ENCODE results near the gene MAB21L4. TPM values are rescaled to one million over a fixed set of nuclear protein-coding genes. Genes with fewer than 3 reads are reported as not detected.

MAB21L4 gene
- total and polyA plus RNA-seq, 2 experiments from 2014 or later: not detected

GRCh38 chr2:240861547-240861946, 34.4 kb downstream of the MAB21L4 start:
- TF ChIP-seq, protein P1, sequence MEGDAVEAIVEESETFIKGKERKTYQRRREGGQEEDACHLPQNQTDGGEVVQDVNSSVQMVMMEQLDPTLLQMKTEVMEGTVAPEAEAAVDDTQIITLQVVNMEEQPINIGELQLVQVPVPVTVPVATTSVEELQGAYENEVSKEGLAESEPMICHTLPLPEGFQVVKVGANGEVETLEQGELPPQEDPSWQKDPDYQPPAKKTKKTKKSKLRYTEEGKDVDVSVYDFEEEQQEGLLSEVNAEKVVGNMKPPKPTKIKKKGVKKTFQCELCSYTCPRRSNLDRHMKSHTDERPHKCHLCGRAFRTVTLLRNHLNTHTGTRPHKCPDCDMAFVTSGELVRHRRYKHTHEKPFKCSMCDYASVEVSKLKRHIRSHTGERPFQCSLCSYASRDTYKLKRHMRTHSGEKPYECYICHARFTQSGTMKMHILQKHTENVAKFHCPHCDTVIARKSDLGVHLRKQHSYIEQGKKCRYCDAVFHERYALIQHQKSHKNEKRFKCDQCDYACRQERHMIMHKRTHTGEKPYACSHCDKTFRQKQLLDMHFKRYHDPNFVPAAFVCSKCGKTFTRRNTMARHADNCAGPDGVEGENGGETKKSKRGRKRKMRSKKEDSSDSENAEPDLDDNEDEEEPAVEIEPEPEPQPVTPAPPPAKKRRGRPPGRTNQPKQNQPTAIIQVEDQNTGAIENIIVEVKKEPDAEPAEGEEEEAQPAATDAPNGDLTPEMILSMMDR (IDR thresholded peaks at IDR 0.05; ENCODE audit: low read depth, low read length): no peak
- H3K36me3 ChIP-seq: no peaks in the 10 kb centered on the region
- H3K4me1 ChIP-seq (ENCODE audit: low read depth): no peaks in the 10 kb centered on the region
- H3K27me3 ChIP-seq: peaks cover 4% of the 10 kb centered on the region
- no peak overlapping the region for H3K4me3 ChIP-seq
- no peak for DNase-seq (ENCODE audit: low read depth in 1 of 2, low spot score in 1 of 2)
- H3K9me3 ChIP-seq (ENCODE audit: low read depth): no peaks in the 10 kb centered on the region
- no peak overlapping the region for H3K27ac ChIP-seq

GRCh38 chr2:240858871-240859270, 37.1 kb downstream of the MAB21L4 start:
- H3K36me3 ChIP-seq: no peaks in the 10 kb centered on the region
- DNase-seq (ENCODE audit: low read depth in 1 of 2, low spot score in 1 of 2): no peak
- peaks cover 4% of the 10 kb centered on the region for H3K27me3 ChIP-seq
- no peaks in the 10 kb centered on the region for H3K9me3 ChIP-seq (ENCODE audit: low read depth)
- TF ChIP-seq, protein P1 (IDR thresholded peaks at IDR 0.05; ENCODE audit: low read depth, low read length): no peak
- H3K4me3 ChIP-seq: no peak overlapping the region
- H3K27ac ChIP-seq: no peak overlapping the region
- no peaks in the 10 kb centered on the region for H3K4me1 ChIP-seq (ENCODE audit: low read depth)

- H3K4me3 ChIP-seq: no peak overlapping the region
- no peaks in the 10 kb centered on the region for H3K27me3 ChIP-seq
- H3K36me3 ChIP-seq: no peaks in the 10 kb centered on the region
- no peak overlapping the region for H3K27ac ChIP-seq
- TF ChIP-seq, protein P1 (IDR thresholded peaks at IDR 0.05; ENCODE audit: low read depth, low read length): no peak
- no peak for DNase-seq (ENCODE audit: low read depth in 1 of 2, low spot score in 1 of 2)
- H3K4me1 ChIP-seq (ENCODE audit: low read depth): no peaks in the 10 kb centered on the region
- no peaks in the 10 kb centered on the region for H3K9me3 ChIP-seq (ENCODE audit: low read depth)
These were observed 37.6 kb downstream of the MAB21L4 start for GRCh38 chr2:240858321-240858720.

- Histone ChIP-seq H3K4me3 (no peak overlapping the region), H3K27ac (no peak overlapping the region), H3K4me1 (ENCODE audit: low read depth) (no peaks in the 10 kb centered on the region), H3K27me3 (no peaks in the 10 kb centered on the region), H3K9me3 (ENCODE audit: low read depth) (no peaks in the 10 kb centered on the region), H3K36me3 (no peaks in the 10 kb centered on the region)
- TF ChIP-seq, protein P1 (IDR thresholded peaks at IDR 0.05; ENCODE audit: low read depth, low read length): no peak
- DNase-seq (ENCODE audit: low read depth in 1 of 2, low spot score in 1 of 2): no peak
These were observed 38.6 kb downstream of the MAB21L4 start for GRCh38 chr2:240857039-240858008.

DNA sequence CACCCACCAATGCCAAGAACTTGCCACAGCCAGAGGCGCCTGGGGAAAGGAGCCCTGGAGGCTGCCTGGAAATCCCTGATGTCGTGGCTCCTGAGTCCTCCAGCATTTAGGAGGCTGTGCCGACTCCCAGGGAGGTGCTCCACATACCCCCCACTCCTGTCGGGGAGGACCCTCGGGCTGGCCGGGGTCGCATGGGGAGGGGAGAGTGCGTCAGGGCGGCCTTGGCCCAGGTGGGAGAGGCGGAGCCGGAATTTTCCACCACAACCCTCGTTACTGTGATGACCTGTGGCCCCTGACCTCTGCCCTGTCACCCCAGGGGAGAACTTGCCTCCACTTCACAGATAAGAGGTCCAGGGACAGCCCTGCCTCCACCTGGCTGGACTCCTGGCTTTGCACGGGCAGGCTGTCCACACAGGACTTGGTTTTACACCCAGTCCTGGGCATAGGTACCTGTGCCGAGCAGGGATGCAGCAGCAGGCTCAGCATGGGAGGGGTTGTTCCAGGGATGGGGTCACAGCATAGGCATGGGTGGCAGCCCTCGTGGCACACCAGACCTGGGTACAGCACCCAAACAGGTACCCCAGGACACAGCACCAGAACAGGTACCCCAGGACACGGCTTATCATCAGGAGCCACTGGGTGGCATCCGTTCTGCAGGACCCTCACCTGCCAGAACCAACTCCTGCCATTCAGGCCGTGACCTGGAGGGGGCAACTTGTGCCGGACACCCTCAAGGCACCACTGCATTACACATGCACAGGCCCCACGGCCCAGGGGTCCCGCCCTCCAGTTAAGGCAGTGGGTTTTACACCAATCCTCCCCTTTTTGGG, 39.6 kb downstream of the MAB21L4 start:
- Histone ChIP-seq H3K27me3 (no peaks in the 10 kb centered on the region), H3K4me3 (no peak overlapping the region), H3K9me3 (ENCODE audit: low read depth) (no peaks in the 10 kb centered on the region), H3K36me3 (no peaks in the 10 kb centered on the region), H3K4me1 (ENCODE audit: low read depth) (no peaks in the 10 kb centered on the region), H3K27ac (no peak overlapping the region)
- TF ChIP-seq, protein P1 (IDR thresholded peaks at IDR 0.05; ENCODE audit: low read depth, low read length): no peak
- DNase-seq (ENCODE audit: low read depth in 1 of 2, low spot score in 1 of 2): no peak

All from cardiac muscle cell (in vitro differentiated cells and primary cell).